ENCODE measurements around the gene FANCF.
A peak's percentile ranks its signal among the peaks of the same experiment; 100 is the strongest.

FANCF gene

DNA sequence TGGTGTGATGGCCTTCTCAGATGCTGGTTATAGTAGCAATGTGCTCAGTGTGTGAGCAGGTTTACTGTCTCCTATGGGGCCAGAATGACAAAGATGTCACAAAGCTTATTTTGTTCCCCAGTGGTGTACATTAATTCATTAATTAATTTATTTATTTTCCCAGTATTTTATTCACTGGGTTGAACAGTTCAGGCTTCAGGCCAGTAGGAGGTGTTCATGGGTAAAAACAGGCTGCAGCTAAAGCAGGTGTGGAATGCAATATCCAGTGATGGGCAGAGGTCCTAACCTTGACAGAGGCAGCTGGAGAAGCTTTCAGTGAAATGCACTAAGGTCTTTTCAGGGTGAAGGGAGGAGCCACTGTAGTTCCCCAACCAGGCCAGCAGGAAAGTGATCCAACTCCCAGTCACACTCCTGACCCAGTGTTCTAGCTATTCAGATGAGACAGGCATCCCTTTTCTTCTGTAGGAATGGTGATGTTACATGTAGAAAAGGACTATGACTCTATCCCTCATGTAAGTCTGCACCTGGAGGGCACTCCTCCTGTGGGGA, 7.8 kb upstream of the FANCF start:
- TF ChIP-seq SIN3A (IDR thresholded peaks at IDR 0.05; ENCODE audit: borderline replicate concordance, insufficient read depth, low read length) (no peak), FOXP2 (optimal IDR thresholded peaks at IDR 0.05; ENCODE audit: borderline replicate concordance, extremely low read depth, extremely low read length, insufficient read depth) (no peak), TAF1 (IDR thresholded peaks at IDR 0.05; ENCODE audit: borderline replicate concordance, insufficient read depth, low read length) (no peak), POLR2AphosphoS5 (IDR thresholded peaks at IDR 0.05; ENCODE audit: low read depth, low read length) (no peak)
- TF ChIP-seq, protein P1, sequence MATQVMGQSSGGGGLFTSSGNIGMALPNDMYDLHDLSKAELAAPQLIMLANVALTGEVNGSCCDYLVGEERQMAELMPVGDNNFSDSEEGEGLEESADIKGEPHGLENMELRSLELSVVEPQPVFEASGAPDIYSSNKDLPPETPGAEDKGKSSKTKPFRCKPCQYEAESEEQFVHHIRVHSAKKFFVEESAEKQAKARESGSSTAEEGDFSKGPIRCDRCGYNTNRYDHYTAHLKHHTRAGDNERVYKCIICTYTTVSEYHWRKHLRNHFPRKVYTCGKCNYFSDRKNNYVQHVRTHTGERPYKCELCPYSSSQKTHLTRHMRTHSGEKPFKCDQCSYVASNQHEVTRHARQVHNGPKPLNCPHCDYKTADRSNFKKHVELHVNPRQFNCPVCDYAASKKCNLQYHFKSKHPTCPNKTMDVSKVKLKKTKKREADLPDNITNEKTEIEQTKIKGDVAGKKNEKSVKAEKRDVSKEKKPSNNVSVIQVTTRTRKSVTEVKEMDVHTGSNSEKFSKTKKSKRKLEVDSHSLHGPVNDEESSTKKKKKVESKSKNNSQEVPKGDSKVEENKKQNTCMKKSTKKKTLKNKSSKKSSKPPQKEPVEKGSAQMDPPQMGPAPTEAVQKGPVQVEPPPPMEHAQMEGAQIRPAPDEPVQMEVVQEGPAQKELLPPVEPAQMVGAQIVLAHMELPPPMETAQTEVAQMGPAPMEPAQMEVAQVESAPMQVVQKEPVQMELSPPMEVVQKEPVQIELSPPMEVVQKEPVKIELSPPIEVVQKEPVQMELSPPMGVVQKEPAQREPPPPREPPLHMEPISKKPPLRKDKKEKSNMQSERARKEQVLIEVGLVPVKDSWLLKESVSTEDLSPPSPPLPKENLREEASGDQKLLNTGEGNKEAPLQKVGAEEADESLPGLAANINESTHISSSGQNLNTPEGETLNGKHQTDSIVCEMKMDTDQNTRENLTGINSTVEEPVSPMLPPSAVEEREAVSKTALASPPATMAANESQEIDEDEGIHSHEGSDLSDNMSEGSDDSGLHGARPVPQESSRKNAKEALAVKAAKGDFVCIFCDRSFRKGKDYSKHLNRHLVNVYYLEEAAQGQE (IDR thresholded peaks at IDR 0.05; ENCODE audit: insufficient read depth in 1 of 2, low read depth in 2 of 2, low read length in 2 of 2) = no peak

GRCh38 chr11:22627421-22627820, 1.8 kb upstream of the FANCF start:
- TF ChIP-seq, protein P1 (IDR thresholded peaks at IDR 0.05; ENCODE audit: insufficient read depth in 1 of 2, low read depth in 2 of 2, low read length in 2 of 2) = no peak
- TF ChIP-seq FOXP2 (optimal IDR thresholded peaks at IDR 0.05; ENCODE audit: borderline replicate concordance, extremely low read depth, extremely low read length, insufficient read depth) = no peak
- TF ChIP-seq TAF1 (IDR thresholded peaks at IDR 0.05; ENCODE audit: borderline replicate concordance, insufficient read depth, low read length) = no peak
- TF ChIP-seq SIN3A (IDR thresholded peaks at IDR 0.05; ENCODE audit: borderline replicate concordance, insufficient read depth, low read length) = no peak

DNA sequence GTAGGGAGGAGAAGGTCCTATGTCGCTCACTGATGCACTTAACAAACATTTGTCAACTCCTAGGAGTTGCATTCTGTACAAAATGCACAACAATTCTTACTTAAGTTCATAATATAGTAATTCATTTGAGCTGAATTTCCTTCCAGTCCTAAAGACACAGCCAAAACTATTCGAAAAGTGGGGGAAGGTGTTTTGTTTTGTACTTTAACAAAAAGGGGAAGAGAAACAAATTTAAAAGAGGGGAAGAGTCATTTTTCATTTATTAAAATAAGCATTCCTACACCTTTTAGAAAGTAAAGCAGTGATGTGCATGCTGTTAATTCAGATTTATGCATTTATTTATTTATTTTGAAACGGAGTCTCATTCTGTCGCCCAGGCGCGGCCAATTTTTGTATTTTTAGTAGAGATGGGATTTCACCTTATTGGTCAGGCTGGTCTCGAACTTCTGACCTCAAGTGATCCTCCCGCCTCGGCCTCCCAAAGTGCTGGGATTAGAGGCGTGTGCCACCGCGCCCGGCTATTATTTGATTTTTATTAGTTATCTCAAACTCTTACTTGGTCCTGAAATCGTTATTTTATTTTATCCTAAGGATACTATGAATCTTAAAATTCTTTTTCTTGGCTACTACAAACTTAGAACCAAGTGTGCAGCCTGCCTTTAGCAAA, 1.1 kb upstream of the FANCF start:
- TF ChIP-seq TAF1 (IDR thresholded peaks at IDR 0.05; ENCODE audit: borderline replicate concordance, insufficient read depth, low read length) (no peak), POLR2AphosphoS5 (IDR thresholded peaks at IDR 0.05; ENCODE audit: low read depth, low read length) (no peak)

DNA sequence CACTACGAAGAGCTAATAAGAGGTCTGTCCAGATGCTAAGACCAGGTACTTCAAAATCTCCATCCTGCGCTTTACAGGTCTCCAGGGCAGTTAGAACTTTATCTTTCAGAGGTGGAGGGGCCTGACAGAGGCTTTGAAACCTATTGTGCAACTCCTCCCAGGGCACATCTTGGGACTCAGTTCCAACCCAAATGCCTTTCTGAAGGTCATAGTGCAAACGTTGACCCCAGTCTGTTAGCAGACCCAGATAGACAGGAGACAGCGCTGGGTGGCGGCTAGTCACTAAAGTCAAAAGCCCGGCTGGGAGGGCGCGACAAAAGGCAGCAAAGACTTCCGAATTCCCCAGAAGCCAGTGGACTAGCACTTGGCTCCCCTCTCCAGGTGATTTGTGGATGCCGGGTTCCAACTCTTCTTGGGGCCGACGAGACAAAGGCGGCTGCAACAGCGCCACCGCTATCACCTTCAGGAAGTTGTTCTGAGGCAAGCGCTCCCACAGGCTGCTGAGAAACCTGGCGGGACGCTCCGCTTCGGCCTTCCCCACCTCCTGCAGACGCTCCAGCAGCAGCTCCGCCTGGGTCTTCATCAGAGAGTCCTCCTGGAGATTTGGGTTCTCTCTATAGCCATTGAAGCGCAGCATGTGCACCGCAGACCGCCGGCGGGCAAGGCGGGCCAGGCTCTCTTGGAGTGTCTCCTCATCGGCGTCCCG, 728 bp downstream of the FANCF start:
- no peak for TF ChIP-seq FOXP2 (optimal IDR thresholded peaks at IDR 0.05; ENCODE audit: borderline replicate concordance, extremely low read depth, extremely low read length, insufficient read depth)
- no peak for TF ChIP-seq TAF1 (IDR thresholded peaks at IDR 0.05; ENCODE audit: borderline replicate concordance, insufficient read depth, low read length)
- 0 out of 2 replicates have a peak, but pooled peaks have one; percentile 41 for TF ChIP-seq SIN3A (IDR thresholded peaks at IDR 0.05; ENCODE audit: borderline replicate concordance, insufficient read depth, low read length)

GRCh38 chr11:22617868-22618267, 7.8 kb downstream of the FANCF start:
- TF ChIP-seq TAF1 (IDR thresholded peaks at IDR 0.05; ENCODE audit: borderline replicate concordance, insufficient read depth, low read length) (no peak), POLR2AphosphoS5 (IDR thresholded peaks at IDR 0.05; ENCODE audit: low read depth, low read length) (no peak), FOXP2 (optimal IDR thresholded peaks at IDR 0.05; ENCODE audit: borderline replicate concordance, extremely low read depth, extremely low read length, insufficient read depth) (no peak)

DNA sequence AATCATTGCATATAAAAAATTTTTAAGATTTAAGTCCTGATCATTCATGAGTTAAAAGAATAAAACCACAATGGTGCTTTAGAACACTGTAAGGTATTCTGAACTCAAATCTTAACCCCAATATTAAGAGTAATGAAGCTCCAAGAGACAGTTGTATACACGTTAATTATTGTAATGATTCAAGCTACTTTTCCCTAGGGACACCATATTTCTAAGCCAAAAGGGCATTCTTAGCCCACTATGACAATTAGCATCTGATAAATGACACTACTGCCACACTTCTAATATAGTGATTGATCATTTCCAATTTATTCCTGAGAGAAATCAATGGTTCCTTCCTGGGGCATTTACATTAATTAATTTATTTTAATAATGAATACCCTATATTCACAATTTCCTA, 21.7 kb downstream of the FANCF start:
- no peak for TF ChIP-seq TAF1 (IDR thresholded peaks at IDR 0.05; ENCODE audit: borderline replicate concordance, insufficient read depth, low read length)
- no peak for TF ChIP-seq FOXP2 (optimal IDR thresholded peaks at IDR 0.05; ENCODE audit: borderline replicate concordance, extremely low read depth, extremely low read length, insufficient read depth)
- TF ChIP-seq, protein P1 (IDR thresholded peaks at IDR 0.05; ENCODE audit: insufficient read depth in 1 of 2, low read depth in 2 of 2, low read length in 2 of 2) = no peak
- no peak for TF ChIP-seq POLR2AphosphoS5 (IDR thresholded peaks at IDR 0.05; ENCODE audit: low read depth, low read length)
- no peak for TF ChIP-seq SIN3A (IDR thresholded peaks at IDR 0.05; ENCODE audit: borderline replicate concordance, insufficient read depth, low read length)
